GM23338 (cell line): Measurements from ENCODE around the gene ANO4. TPM values are rescaled to one million over a fixed set of nuclear protein-coding genes. Genes with fewer than 3 reads are reported as not detected.

Experiments used
- ATAC-seq: fragments of 200-7000 bp; cut with Tn5 transposase; 3 replicates; pipeline ENCODE4 v1.9.1; 2020
- DNase-seq: peaks from one replicate; pipeline ENCODE4 v3.0.0-alpha.2; 2015; ENCODE audit warnings: low spot score
- H2AFZ ChIP-seq: fragments of 200-600 bp; sonication (generic); 2 replicates; pipeline ENCODE4 v1.8.0; 2016; ENCODE audit warnings: antibody characterized with exemption, mild to moderate bottlenecking, moderate library complexity
- H3F3A ChIP-seq: fragments of 200-600 bp; sonication (generic); replicated peaks from 2 replicates; pipeline ENCODE4 v1.8.0; 2017; ENCODE audit warnings: antibody characterized with exemption, mixed run types, low read depth
- H3K27ac ChIP-seq: fragments of 200-600 bp; sonication (generic); 2 replicates; pipeline ENCODE4 v1.6.1; 2016; ENCODE audit warnings: low read depth
- H3K27me3 ChIP-seq: fragments of 200-600 bp; sonication (generic); 2 replicates; pipeline ENCODE4 v1.8.0; 2016; ENCODE audit warnings: mild to moderate bottlenecking, mixed run types, moderate library complexity; ENCODE audit not compliant: insufficient read depth
- H3K36me3 ChIP-seq: fragments of 200-600 bp; sonication (generic); 2 replicates; pipeline ENCODE4 v1.8.0; 2016; ENCODE audit warnings: mild to moderate bottlenecking; ENCODE audit not compliant: insufficient read depth
- H3K4me1 ChIP-seq: fragments of 200-600 bp; sonication (generic); 2 replicates; pipeline ENCODE4 v1.8.0; 2016; ENCODE audit warnings: mild to moderate bottlenecking, moderate library complexity; ENCODE audit not compliant: insufficient read depth
- H3K4me2 ChIP-seq: fragments of 200-600 bp; sonication (generic); 2 replicates; pipeline ENCODE4 v1.7.1; 2017; ENCODE audit warnings: mixed run types
- H3K4me3 ChIP-seq: fragments of 200-600 bp; sonication (generic); 2 replicates; pipeline ENCODE4 v1.6.1; 2016; ENCODE audit warnings: mixed run types
- H3K79me2 ChIP-seq: fragments of 200-600 bp; sonication (generic); replicated peaks from 2 replicates; pipeline ENCODE4 v1.8.0; 2017; ENCODE audit warnings: mild to moderate bottlenecking; ENCODE audit not compliant: insufficient read depth
- H3K9me2 ChIP-seq: fragments of 200-600 bp; sonication (generic); 2 replicates; pipeline ENCODE4 v1.8.0; 2017; ENCODE audit not compliant: insufficient read depth
- H4K20me1 ChIP-seq: fragments of 200-600 bp; sonication (generic); replicated peaks from 2 replicates; pipeline ENCODE4 v1.8.0; 2017; ENCODE audit warnings: mild to moderate bottlenecking; ENCODE audit not compliant: insufficient read depth
- H3K27ac Mint-ChIP-seq: 2 replicates; pipeline ENCODE4 v1.8.0; 2020; ENCODE audit warnings: inconsistent platforms, mild to moderate bottlenecking, moderate library complexity, mixed read lengths
- H3K27me3 Mint-ChIP-seq: 3 replicates; pipeline ENCODE4 v1.8.0; 2022; ENCODE audit warnings: low read depth, mild to moderate bottlenecking, moderate library complexity, mixed read lengths, inconsistent platforms; ENCODE audit not compliant: insufficient read depth, poor library complexity
- H3K36me3 Mint-ChIP-seq: 3 replicates; pipeline ENCODE4 v1.8.0; 2021; ENCODE audit warnings: low read depth, mild to moderate bottlenecking, inconsistent platforms, moderate library complexity, mixed read lengths
- H3K4me1 Mint-ChIP-seq: 3 replicates; pipeline ENCODE4 v1.8.0; 2020; ENCODE audit warnings: mild to moderate bottlenecking, inconsistent platforms, mixed read lengths
- H3K4me3 Mint-ChIP-seq: 3 replicates; pipeline ENCODE4 v1.8.0; 2021; ENCODE audit warnings: moderate library complexity, mild to moderate bottlenecking, inconsistent platforms, mixed read lengths
- H3K9me3 Mint-ChIP-seq: 3 replicates; pipeline ENCODE4 v1.8.0; 2020; ENCODE audit warnings: moderate library complexity, mild to moderate bottlenecking, inconsistent platforms, mixed read lengths
- CREB1 ChIP-seq: fragments of 250-450 bp; sonication (Bioruptor Pico); IDR thresholded peaks from 2 replicates; pipeline ENCODE4 v1.5.0; 2020; ENCODE audit warnings: low read depth, mild to moderate bottlenecking, moderate library complexity
- CTCF ChIP-seq, 2 experiments: fragments of 200-600 bp in 1 of 2; sonication (generic) in 1 of 2; conservative IDR thresholded peaks; 2 replicates each; pipeline versions ENCODE4 v1.5.1 to v1.6.1; 2016 to 2017; ENCODE audit warnings: antibody characterized with exemption in 2 of 2, low read depth in 2 of 2, mild to moderate bottlenecking in 2 of 2, moderate library complexity in 1 of 2
- ETS1 ChIP-seq: IDR thresholded peaks from 2 replicates; pipeline ENCODE4 v1.6.1; 2016; ENCODE audit warnings: antibody characterized with exemption
- EZH2 ChIP-seq: fragments of 200-600 bp; sonication (generic); IDR thresholded peaks from one replicate; pipeline ENCODE4 v1.8.0; 2017; ENCODE audit warnings: antibody characterized with exemption, mild to moderate bottlenecking, low read depth; ENCODE audit not compliant: unreplicated experiment
- EZH2phosphoT487 ChIP-seq: fragments of 200-600 bp; sonication (generic); IDR thresholded peaks from one replicate; pipeline ENCODE4 v1.8.1; 2018; ENCODE audit warnings: antibody characterized with exemption; ENCODE audit not compliant: unreplicated experiment
- JUNB ChIP-seq: IDR thresholded peaks from one replicate; pipeline ENCODE4 v1.6.1; 2016; ENCODE audit warnings: antibody characterized with exemption; ENCODE audit not compliant: unreplicated experiment
- NANOG ChIP-seq: IDR thresholded peaks from 2 replicates; pipeline ENCODE4 v1.6.1; 2016; ENCODE audit warnings: antibody characterized with exemption, borderline replicate concordance
- POLR2AphosphoS5 ChIP-seq: IDR thresholded peaks from 2 replicates; pipeline ENCODE4 v1.6.1; 2016; ENCODE audit warnings: antibody characterized with exemption, low read depth
- STAT1 ChIP-seq: IDR thresholded peaks from one replicate; pipeline ENCODE4 v1.6.1; 2016; ENCODE audit warnings: antibody characterized with exemption; ENCODE audit not compliant: unreplicated experiment
- ZNF114 ChIP-seq: fragments of 250-450 bp; sonication (Bioruptor Pico); IDR thresholded peaks from 2 replicates; pipeline ENCODE4 v1.5.0; 2020; ENCODE audit warnings: mild to moderate bottlenecking, moderate library complexity
- ZNF331 ChIP-seq: fragments of 250-450 bp; sonication (Bioruptor Pico); IDR thresholded peaks from 2 replicates; pipeline ENCODE4 v1.5.0; 2020; ENCODE audit warnings: low read depth, mild to moderate bottlenecking, moderate library complexity
- ZNF462 ChIP-seq: fragments of 250-450 bp; sonication (Bioruptor Pico); IDR thresholded peaks from 2 replicates; pipeline ENCODE4 v1.5.0; 2020; ENCODE audit warnings: mild to moderate bottlenecking, moderate library complexity
- polyA plus RNA-seq: library from polyadenylated mRNA; unstranded; fragments of >200 nt; fragmentation: Nextera tagmentation; extraction: Ambion mirVana; gene quantifications from 2 replicates; pipeline ENCODE4 v1.2.1, GENCODE V29; 2016
- total RNA-seq: library from RNA; depleted of rRNA; stranded (reverse); fragments of >200 nt; shearing (Covaris generic); gene quantifications from 2 replicates; pipeline ENCODE4 v1.2.3, GENCODE V29; 2014
- TF ChIP-seq, protein P1 (sequence below): IDR thresholded peaks from one replicate; pipeline ENCODE4 v1.6.1; 2018; ENCODE audit warnings: antibody characterized with exemption; ENCODE audit not compliant: unreplicated experiment

The ANO4 gene
- total and polyA plus RNA-seq, 2 experiments from 2014 or later, result 1.7 to 8.7 TPM

DNA sequence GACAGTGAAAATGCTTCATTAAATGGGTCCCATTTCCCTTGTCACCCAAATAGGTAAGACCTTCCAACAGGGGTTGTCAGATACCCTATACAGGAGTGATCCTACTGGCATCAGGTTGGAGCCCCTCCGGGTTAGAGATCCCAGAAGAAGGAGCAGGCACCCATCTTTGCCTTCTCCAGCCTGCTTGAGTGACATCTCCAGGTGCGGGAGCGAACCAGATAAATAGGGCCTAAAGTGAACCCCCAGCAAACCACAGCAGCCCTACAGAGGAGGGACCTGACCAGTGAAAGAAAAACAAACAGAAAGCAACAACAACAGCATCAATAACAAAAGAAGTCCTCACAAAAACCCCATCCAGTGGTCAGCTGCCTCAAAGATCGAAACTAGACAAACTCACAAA is 233.2 kb downstream of the ANO4 start:
- no peaks in the 10 kb centered on the region for H3K27me3 ChIP-seq
- TF ChIP-seq EZH2, result no peak
- TF ChIP-seq STAT1, result no peak
- TF ChIP-seq ETS1, result no peak
- no peak for TF ChIP-seq EZH2phosphoT487
- no peak for TF ChIP-seq POLR2AphosphoS5
- no peak for TF ChIP-seq NANOG
- TF ChIP-seq, protein P1, sequence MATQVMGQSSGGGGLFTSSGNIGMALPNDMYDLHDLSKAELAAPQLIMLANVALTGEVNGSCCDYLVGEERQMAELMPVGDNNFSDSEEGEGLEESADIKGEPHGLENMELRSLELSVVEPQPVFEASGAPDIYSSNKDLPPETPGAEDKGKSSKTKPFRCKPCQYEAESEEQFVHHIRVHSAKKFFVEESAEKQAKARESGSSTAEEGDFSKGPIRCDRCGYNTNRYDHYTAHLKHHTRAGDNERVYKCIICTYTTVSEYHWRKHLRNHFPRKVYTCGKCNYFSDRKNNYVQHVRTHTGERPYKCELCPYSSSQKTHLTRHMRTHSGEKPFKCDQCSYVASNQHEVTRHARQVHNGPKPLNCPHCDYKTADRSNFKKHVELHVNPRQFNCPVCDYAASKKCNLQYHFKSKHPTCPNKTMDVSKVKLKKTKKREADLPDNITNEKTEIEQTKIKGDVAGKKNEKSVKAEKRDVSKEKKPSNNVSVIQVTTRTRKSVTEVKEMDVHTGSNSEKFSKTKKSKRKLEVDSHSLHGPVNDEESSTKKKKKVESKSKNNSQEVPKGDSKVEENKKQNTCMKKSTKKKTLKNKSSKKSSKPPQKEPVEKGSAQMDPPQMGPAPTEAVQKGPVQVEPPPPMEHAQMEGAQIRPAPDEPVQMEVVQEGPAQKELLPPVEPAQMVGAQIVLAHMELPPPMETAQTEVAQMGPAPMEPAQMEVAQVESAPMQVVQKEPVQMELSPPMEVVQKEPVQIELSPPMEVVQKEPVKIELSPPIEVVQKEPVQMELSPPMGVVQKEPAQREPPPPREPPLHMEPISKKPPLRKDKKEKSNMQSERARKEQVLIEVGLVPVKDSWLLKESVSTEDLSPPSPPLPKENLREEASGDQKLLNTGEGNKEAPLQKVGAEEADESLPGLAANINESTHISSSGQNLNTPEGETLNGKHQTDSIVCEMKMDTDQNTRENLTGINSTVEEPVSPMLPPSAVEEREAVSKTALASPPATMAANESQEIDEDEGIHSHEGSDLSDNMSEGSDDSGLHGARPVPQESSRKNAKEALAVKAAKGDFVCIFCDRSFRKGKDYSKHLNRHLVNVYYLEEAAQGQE, result no peak
- no peak for TF ChIP-seq CREB1 (CRISPR knock-in tag)
- TF ChIP-seq ZNF114 (CRISPR knock-in tag), result no peak
- TF ChIP-seq ZNF331 (CRISPR knock-in tag), result no peak
- no peak for TF ChIP-seq JUNB
- TF ChIP-seq CTCF (conservative IDR thresholded peaks at IDR 0.05; ENCODE audit: low read depth in 2 of 2), result no peak
- TF ChIP-seq ZNF462, result no peak
- Mint-ChIP-seq H3K27ac (no peak overlapping the region), H3K4me3 (no peak overlapping the region), H3K36me3 (peaks cover 20% of the 10 kb centered on the region), H3K27me3 (peaks cover 6% of the 10 kb centered on the region), H3K9me3 (peaks cover 37% of the 10 kb centered on the region), H3K4me1 (peaks cover 2% of the 10 kb centered on the region; the same call in 2 of the 3 replicates)
- H3K27ac ChIP-seq, result no peak overlapping the region
- no peaks in the 10 kb centered on the region for H4K20me1 ChIP-seq
- H3F3A ChIP-seq, result no peaks in the 10 kb centered on the region
- no peak overlapping the region for H2AFZ ChIP-seq
- no peaks in the 10 kb centered on the region for H3K4me1 ChIP-seq
- H3K79me2 ChIP-seq, result no peaks in the 10 kb centered on the region
- no peaks in the 10 kb centered on the region for H3K9me2 ChIP-seq
- ATAC-seq (no peak), DNase-seq (no peak)
- H3K4me3 ChIP-seq, result no peak overlapping the region
- H3K4me2 ChIP-seq, result no peak overlapping the region
- H3K36me3 ChIP-seq, result no peaks in the 10 kb centered on the region
